ENCODE results near the gene AUTS2. TPM values are rescaled to one million over a fixed set of nuclear protein-coding genes. Genes with fewer than 3 reads are reported as not detected.

Gene AUTS2
- total and polyA plus RNA-seq, 2 of the 8 experiments (the other 6 are each of a cell fraction or from before 2014, with no cell fraction given): 25.9 to 101 TPM

- TF ChIP-seq JUND (IDR thresholded peaks at IDR 0.05; ENCODE audit: low read length) (no peak), KDM4A (IDR thresholded peaks at IDR 0.05; ENCODE audit: low read depth, low read length, severe bottlenecking) (no peak), TCF12 (IDR thresholded peaks at IDR 0.05; ENCODE audit: low read depth, low read length) (no peak), GABPA (IDR thresholded peaks at IDR 0.05; ENCODE audit: borderline replicate concordance, insufficient read depth, low read length) (no peak), CHD2 (IDR thresholded peaks at IDR 0.05; ENCODE audit: low read length) (no peak), EP300 (IDR thresholded peaks at IDR 0.05; ENCODE audit: borderline replicate concordance in 1 of 2, low read depth in 2 of 2, low read length in 2 of 2) (no peak), CEBPB (IDR thresholded peaks at IDR 0.05; ENCODE audit: low read depth, low read length) (no peak)
Measured at GRCh38 chr7:70408477-70408876, 810.2 kb downstream of the AUTS2 start (continued).
